Measurements from ENCODE around the gene KLHL35. TPM values are rescaled to one million over a fixed set of nuclear protein-coding genes. Genes with fewer than 3 reads are reported as not detected.

Gene KLHL35
- total RNA-seq, 1 donor from 2014 or later: 0.68 TPM

DNA sequence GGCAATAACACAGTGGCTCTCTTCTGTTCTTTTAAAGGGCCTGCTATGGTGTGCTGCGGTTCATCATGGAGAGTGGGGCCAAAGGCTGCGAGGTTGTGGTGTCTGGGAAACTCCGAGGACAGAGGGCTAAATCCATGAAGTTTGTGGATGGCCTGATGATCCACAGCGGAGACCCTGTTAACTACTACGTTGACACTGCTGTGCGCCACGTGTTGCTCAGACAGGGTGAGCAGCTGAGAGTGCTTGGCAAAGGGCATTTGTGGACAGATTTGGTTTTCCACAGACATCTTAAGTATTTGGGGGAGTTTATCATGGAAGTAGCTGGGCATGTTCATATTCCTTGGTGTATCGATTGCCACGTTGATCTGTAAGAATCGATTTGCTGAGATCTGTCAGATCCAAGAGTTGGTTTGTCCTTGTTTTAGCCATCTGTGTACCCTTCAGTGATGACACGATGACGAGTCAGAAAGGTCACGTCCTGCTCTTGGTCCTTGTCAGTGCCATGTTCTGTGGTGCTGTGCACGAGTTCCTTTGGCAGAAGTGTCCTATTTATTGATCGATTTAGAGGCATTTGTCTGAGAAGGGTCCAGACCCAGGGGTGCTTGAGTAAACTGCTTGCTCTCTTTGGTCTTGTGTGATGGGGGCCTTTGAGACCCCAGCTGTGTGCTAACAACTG, 28.9 kb downstream of the KLHL35 start:
- no peak for ATAC-seq
- no peak for DNase-seq (ENCODE audit: missing footprints)
- intact Hi-C loops (cut with DNase I): no loop called here

DNA sequence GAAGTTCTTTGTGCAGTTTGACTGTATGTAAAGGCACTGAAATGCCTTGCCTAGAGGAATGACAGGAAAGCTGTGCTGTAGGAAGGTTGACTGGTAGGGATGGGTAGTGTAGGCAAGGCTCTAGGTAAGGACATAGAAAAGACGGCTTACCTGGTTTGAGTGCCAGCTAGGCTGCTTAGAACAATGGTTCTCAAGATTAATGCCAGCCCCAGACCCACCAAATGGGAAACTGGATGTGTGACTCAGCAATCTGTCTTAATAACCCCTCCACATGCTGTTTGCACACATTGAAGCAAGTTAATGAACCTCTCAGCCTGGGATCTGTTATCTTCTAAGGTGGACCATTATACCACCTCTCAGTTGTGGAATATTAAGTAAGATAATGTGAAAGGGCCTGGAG, 30.0 kb downstream of the KLHL35 start:
- intact Hi-C loops (cut with DNase I): no loop called here
- no peak for DNase-seq (ENCODE audit: missing footprints)
- ATAC-seq: no peak

DNA sequence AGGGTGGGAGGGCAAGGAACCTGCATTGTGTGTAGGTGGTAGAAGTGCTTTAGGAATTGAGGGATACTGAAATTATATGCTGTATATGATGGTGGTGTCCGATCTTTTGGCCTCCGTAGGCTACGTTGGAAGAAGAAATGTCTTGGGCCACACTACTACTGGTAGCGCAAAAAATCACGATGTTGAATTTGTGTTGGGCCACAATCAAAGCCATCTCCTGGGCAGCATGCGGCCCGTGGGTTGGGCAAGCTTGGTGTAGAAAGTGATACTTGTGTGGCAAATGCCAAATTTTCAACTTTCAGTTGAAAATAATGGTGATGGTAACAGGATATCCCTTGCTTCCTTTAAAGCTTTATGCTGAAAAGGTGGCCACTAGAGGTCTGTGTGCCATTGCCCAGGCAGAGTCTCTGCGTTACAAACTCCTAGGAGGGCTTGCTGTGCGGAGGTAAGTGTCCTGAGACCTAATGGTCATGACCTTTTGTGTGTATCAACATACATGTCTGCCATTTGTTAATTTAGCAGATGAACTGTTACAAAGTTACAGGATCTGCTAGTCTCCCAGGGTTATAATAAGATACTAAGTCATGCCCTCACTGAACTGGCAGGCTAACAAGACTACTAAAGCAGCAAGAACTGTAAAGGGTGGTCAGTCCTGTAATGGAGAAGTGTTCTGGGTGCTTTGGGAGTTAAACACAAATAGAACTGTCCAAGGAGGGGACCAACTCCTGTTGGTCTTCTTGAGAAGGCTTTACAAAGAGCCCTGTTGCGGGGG, 30.8 kb downstream of the KLHL35 start:
- intact Hi-C loops (cut with DNase I): no loop called here
- DNase-seq (ENCODE audit: missing footprints) (no peak), ATAC-seq (no peak)

DNA sequence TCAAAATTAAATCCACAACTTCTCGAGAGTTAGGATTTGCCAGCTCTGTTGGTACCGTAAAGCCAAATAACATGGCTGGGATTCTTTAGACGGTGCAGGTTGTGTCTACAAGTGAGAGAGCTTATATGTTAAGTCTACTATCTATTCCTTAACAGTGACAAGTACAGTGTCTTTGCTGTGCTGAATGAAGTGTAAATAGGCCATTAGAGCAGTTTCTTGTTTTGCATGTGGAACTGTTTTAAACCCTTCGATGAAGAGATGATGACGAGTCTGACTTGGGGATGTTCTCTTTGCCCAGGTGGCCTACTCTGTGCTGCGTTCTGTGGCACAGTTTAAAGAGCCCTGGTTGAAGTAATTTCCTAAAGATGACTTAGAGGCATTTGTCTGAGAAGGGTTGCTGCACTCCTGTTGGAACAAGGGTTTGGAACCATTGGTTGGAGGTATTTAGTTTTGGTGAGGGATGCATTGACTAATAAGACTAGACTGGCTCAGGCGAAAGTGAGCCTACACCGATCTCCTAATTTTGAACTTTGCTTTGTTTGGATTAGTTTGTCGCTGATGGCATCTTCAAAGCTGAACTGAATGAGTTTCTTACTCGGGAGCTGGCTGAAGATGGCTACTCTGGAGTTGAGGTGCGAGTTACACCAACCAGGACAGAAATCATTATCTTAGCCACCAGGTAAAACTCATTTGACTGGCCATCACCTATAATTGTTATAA, 32.7 kb downstream of the KLHL35 start:
- intact Hi-C loops (cut with DNase I): no loop called here
- ATAC-seq: no peak
- DNase-seq (ENCODE audit: missing footprints): no peak

DNA sequence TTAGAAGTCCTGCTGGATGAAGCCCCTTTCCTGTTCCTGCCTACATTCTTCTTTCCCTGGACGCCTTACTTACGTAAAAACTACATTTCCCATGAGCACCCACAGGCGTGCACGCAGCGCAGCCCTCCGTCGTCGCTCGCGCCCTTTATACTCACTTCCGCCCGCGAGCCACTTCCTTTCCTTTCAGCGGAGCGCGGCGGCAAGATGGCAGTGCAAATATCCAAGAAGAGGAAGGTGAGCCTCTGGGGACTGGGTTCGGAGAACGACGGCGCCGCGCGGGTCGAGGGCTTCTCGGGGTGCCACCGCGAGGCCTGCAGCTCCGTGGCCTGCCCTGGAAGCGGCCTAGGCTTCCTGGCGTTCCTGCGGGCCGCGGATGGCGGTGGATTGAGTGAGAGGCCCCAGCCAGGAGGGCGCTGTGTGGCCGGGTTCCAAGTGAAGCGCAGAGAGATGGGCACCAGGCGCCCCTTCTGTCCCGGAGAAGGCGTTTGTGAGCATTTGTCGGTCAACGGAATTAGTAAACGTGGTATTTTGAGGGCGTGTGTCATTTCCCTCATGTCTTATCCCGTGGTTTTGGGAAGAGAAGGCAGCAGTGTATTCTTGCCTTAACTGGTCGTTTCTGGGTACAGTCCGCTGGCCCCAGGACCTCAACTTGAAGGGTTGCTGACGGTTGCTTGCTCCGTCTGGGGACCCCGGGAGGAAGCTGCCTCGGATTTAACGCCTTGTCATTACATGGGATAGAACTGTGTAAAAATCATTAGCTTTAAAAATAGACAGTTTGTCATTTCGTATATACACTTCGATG, 33.5 kb downstream of the KLHL35 start, which contains the start of gene RPS3:
RPS3 (plus strand) TSS at position 175 of the 802 bp plus-strand sequence; CDS start at position 205, 30 bp downstream.
- peak; percentile 98 for DNase-seq (ENCODE audit: missing footprints)
- intact Hi-C loops (cut with DNase I): no loop called here
- ATAC-seq: peak; percentile 98

DNA sequence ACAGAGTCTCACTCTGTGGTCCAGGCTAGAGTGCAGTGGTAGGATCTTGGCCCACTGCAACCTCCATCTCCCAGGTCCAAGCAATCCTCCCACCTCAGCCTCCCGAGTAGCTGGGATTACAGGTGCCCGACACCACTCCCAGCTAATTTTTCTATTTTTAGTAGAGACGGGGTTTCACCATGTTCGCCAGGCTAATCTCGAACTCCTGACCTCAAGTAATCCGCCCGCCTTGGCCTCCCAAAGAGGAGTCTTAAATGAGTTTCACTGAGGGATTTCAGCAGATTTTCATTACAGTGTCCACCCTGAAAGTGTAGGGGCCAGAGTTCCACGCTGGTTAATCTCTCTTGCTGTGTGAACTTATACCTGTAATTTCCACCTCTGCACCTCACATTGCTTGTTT, 34.1 kb downstream of the KLHL35 start:
- DNase-seq (ENCODE audit: missing footprints): no peak
- intact Hi-C loops (cut with DNase I): no loop called here
- ATAC-seq: no peak

DNA sequence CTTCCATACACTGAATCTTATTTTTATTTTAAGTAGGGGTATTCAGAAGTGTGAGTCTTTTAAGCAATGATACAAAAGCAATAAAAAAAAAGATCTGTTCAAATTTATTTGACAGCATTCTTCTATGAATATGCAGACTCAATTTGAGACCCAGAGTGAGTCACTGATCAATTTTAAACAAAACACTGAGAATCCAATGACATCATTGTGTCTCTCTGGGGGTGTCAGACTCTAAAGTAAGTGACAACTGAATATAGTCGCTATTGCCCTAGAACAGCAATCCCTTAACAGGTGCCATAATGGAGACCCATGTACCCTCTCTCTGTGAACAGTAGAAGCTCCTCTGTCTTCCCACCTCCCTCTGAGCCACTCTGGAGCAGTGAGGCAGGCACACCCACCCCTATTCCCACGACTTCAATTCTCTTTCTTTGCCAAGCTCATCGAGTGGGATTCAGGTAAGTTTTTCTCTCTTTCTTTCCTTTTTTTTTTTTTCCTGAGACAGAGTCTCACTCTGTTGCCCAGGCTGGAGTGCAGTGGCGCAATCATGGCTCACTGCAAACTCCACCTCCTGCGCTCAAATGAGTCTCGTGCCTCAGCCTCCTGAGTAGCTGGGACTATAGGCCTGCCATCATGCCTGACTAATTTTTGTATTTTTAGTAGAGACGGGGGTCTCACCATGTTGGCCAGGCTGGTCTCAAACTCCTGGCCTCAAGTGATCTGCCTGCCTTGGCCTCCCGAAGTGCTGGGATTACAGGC, 38.7 kb downstream of the KLHL35 start:
- DNase-seq (ENCODE audit: missing footprints) (no peak), ATAC-seq (no peak)
- intact Hi-C loops (cut with DNase I): no loop called here

DNA sequence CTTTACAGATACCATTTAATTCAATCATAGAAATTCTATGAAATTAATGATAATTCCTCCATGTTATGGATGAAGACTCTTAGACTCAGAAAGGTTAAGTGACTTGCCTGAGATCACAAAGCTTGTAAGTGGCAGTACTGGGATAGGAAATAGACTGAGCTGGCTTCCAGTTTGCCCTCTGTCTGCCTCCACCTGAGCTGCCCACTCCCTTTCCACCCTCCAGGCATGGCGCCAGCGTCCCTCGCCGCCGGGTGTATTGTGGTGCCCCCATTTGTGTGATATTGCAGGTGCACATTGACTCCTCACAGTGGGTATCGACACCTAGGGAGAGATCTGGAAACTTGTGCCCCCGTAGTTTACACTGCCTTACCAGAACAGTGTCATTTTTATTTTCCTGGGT, 43.1 kb downstream of the KLHL35 start:
- intact Hi-C loops (cut with DNase I): loop anchor here (2.0 kb wide), 1 partner anchor 143 kb away; no protein-coding TSS in a partner anchor
- DNase-seq (ENCODE audit: missing footprints) (no peak), ATAC-seq (no peak)

DNA sequence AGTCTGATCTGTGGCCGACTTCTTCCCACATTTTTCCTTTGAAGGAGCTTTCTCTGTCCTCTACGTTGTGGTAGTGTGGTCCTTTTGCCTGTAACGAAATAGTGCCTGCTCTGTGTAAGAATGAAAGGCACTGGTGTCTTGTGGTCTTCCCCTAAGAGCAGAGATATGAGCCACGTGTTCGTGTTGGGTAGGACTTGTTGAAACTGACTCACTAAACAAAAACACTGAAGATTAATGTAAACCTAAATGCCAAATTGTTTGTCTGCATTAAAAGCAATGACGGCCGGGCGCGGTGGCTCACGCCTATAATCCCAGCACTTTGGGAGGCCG, 43.8 kb downstream of the KLHL35 start:
- ATAC-seq (no peak), DNase-seq (ENCODE audit: missing footprints) (no peak)
- intact Hi-C loops (cut with DNase I): loop anchor here (2.0 kb wide), 1 partner anchor 144 kb away; no protein-coding TSS in a partner anchor

DNA sequence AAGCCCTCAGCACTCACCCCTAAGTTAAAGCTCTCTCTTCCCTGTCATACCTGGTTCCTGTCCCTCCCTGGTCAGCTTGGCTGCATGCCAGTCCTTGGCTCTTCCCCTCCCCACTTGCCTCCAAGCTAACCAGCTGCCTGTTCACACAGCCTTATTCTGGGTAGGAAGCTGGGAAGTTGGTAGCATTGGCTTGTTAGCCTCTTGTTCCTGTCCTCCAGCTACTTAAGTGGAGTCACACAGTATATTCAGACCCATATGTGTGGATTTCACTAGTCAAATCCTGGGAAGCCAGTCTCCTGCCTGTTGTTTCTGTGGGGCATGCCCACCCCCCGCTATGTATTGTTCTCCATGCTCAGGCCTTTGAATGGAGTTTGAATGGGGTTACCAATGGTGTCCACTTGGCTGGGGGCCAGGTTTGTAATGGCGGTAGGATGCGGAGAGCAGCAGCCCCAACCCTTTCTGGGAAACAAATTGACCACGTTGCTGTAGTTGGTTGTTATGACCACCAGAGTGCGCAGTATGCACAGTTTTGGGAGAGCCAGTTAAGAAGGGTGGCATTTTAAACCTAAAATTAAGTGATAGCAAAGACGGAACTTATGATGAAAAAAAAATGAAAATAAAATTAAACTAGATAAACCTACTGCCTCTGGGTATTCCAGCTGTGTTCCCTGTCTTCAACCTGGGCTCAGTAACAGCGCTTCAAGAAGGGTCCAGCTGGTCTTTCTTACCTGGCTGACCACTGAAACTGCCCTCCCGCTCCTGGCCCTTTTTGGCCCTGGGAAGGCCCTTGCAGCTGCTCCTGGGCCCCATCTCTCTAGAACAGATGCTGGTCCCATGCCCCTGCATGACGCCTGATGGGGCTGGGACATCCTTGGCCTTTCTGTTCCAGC, 44.4 kb downstream of the KLHL35 start:
- intact Hi-C loops (cut with DNase I): loop anchor here (2.0 kb wide), 1 partner anchor 144 kb away; no protein-coding TSS in a partner anchor
- DNase-seq (ENCODE audit: missing footprints) (peak; percentile 75), ATAC-seq (peak; percentile 70)

DNA sequence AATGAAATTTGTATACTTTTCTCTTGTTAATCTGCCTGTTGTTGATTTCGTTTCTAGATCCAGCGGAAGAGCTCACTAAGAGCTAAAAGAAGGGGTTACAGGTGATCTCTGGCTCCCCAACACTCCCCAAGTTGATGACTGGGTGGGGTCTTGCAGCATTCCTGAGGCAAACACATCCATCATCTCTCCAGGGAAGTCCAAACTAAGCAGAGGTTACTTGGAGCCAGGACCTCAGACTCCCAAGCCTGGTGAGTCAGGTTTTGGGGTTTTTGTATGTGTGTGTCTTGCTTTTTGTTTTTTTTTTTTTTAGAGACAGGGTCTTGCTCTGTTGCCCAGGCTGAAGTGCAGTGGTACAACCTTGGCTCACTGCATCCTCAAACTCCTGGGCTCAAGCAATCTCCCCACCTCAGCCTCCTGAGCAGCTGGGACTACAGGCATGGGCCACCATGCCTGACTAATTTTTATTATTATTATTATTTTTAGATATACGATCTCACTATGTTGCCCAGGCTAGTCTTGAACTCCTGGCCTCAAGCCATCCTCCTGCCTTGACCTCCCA, 45.2 kb downstream of the KLHL35 start:
- intact Hi-C loops (cut with DNase I): loop anchor here (2.0 kb wide), 1 partner anchor 145 kb away; no protein-coding TSS in a partner anchor
- DNase-seq (ENCODE audit: missing footprints) (no peak), ATAC-seq (no peak)

DNA sequence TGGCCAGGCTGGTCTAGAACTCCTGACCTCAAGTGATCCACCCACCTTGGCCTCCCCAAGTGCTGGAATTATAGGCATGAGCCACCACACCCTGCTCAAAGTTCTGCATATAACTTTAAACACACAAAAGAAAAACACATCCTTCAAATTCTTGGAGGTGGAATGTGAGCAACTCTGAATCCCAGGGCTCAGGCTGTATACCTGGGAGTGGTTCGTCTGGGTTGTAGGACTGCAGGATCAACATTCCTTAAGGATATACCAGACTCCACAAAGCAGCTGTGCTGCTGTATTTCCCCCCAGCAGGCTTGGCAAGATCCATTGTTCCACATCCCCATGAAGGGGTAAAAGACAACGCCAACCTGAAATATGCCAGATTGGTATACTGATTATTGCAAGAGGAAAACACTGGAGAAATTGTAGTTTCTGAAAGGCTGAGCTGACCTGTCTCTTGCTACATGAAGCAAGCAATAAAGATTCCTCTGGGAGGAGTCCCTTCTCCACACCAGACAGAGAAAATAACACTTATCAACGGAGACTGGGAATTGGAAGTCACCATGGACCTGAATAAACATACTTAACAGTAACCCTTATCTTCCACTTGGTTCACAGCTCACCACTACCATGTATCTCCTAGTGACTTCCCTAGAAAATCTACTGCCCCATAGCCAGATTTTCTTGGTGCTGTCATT, 45.9 kb downstream of the KLHL35 start:
- no peak for ATAC-seq
- DNase-seq (ENCODE audit: missing footprints): no peak
- intact Hi-C loops (cut with DNase I): no loop called here

DNA sequence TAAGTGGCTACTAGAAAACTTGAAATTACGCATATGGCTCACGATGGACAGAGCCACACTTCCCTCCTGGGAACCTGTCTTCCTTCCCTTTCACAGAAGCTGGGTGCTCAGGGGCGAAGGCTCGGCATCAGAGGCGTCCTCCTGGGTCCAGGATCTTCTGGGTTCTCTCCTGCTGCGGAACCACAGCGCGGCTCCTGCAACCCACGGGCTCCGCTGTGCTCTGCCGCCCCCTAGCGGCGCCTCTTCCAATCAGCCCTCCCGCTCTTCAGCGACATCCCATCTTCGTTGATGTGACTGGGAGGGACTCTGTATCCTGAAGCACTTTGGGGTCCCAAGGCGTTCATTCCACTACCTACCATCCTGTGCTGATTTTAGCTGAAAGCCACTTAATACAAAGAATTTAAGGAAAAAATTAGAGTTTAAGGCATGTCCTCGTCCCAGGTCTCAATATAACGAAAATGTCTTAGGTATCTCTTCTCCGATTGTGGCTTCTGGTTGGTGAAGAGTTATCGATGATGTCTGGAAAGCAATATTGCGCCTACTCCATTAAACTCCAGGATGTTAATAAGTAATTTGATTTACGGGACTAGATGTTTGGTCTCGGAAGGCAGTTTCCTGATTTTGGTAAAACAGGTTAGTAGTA, 48.4 kb downstream of the KLHL35 start:
- ATAC-seq (peak; percentile 77), DNase-seq (ENCODE audit: missing footprints) (peak; percentile 91)
- intact Hi-C loops (cut with DNase I): loop anchor here (1.0 kb wide), 2 partner anchors 56 to 104 kb away; no protein-coding TSS in a partner anchor

DNA sequence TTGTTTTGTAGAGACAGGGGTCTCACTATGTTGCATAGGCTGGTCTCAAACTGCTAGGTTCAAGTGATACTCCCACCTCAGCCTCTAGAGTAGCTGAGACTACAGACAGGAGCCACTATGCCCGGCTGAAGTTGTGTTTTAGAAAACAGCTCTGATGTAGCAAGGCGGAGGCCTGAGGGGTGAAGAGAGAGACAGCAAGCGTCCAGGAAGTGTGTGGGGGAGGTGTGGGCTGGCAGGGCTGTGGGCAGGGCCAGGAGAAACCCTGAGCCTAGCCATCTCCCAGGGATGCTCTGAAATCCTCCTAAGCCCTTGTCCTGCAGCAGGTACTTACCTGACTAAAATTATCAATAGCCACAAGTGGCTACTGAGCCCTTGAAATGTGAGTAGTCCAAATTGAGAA, 49.8 kb downstream of the KLHL35 start:
- no peak for ATAC-seq
- no peak for DNase-seq (ENCODE audit: missing footprints)
- intact Hi-C loops (cut with DNase I): no loop called here

DNA sequence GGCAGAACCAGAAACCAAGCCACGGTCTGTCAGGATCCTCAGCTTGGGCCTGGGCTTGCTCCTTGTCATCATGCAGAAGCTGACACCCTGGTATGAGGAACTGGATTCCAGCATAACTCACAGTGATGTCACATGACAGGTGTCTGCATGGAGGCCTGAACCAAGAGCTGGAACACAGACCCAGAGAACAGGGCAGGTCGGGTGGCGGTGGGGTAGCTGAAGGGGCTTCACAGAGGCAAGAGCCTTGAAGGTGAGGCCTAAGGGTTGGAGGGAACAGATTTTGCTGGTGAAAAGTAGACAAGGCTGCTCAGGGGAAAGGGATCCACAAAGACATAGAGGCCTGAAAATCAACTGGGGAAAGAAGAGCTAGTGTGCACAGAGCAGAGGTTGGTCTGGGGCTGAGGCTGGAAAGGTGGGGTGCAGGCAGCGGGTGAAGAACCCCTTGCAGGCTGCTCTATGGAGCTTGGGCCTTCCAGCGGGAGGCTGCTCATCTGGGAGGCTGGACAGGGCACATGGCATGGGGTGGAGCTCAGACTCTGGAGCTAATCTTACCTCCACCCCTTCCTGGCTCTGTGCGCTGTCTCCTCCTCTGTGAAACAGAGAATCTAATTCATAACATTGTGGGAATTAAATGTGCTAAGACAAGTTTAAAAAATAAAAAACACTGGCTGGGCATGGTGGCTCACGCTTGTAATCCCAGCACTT, 52.1 kb downstream of the KLHL35 start:
- intact Hi-C loops (cut with DNase I): no loop called here
- ATAC-seq (peak; percentile 66), DNase-seq (ENCODE audit: missing footprints) (no peak)

All from Right ventricle myocardium inferior (tissue), 1 donor.